ENCODE results near the gene ABI2.
"Not testable (repeated sequence)": the region's sequence is repeated elsewhere in the genome, so short reads cannot be mapped to it uniquely, and the experiment has no call there.

The ABI2 gene

GRCh38 chr2:203418271-203418670, 90.1 kb downstream of the ABI2 start:
- H3K4me3 ChIP-seq (ENCODE audit: control insufficient read depth, low read depth, low read length): no peak overlapping the region
- TF ChIP-seq, protein P1, sequence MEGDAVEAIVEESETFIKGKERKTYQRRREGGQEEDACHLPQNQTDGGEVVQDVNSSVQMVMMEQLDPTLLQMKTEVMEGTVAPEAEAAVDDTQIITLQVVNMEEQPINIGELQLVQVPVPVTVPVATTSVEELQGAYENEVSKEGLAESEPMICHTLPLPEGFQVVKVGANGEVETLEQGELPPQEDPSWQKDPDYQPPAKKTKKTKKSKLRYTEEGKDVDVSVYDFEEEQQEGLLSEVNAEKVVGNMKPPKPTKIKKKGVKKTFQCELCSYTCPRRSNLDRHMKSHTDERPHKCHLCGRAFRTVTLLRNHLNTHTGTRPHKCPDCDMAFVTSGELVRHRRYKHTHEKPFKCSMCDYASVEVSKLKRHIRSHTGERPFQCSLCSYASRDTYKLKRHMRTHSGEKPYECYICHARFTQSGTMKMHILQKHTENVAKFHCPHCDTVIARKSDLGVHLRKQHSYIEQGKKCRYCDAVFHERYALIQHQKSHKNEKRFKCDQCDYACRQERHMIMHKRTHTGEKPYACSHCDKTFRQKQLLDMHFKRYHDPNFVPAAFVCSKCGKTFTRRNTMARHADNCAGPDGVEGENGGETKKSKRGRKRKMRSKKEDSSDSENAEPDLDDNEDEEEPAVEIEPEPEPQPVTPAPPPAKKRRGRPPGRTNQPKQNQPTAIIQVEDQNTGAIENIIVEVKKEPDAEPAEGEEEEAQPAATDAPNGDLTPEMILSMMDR (conservative IDR thresholded peaks at IDR 0.05; ENCODE audit: control insufficient read depth, insufficient read depth, low read depth, low read length): no peak
- DNase-seq (ENCODE audit: low read depth): no peak

DNA sequence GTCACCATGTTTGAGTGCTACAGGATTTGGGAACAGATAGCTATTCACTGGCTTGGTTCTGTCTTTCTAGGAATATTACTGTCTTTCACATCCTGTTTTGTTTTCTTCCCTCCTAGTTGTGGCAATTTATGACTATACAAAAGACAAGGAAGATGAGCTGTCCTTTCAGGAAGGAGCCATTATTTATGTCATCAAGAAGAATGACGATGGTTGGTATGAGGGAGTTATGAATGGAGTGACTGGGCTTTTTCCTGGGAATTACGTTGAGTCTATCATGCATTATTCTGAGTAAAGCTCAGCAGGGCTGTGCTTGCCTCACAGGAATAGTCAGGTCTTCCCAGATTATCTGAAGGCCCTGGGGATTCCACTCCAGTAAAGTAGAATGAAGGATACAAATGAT, 98.9 kb downstream of the ABI2 start:
- TF ChIP-seq, protein P1 (conservative IDR thresholded peaks at IDR 0.05; ENCODE audit: control insufficient read depth, insufficient read depth, low read depth, low read length): no peak
- H3K4me3 ChIP-seq (ENCODE audit: control insufficient read depth, low read depth, low read length): no peak overlapping the region
- peak; percentile 98 for DNase-seq (ENCODE audit: low read depth)

- DNase-seq (ENCODE audit: low read depth); H3K4me3 ChIP-seq (ENCODE audit: control insufficient read depth, low read depth, low read length): not testable (repeated sequence)
Measured at GRCh38 chr2:203429643-203430042, 101.4 kb downstream of the ABI2 start.

GRCh38 chr2:203431391-203432185, 103.4 kb downstream of the ABI2 start:
- no peak overlapping the region for H3K4me3 ChIP-seq (ENCODE audit: control insufficient read depth, low read depth, low read length)
- DNase-seq (ENCODE audit: low read depth): peak; percentile 36
- TF ChIP-seq, protein P1 (conservative IDR thresholded peaks at IDR 0.05; ENCODE audit: control insufficient read depth, insufficient read depth, low read depth, low read length): no peak

DNA sequence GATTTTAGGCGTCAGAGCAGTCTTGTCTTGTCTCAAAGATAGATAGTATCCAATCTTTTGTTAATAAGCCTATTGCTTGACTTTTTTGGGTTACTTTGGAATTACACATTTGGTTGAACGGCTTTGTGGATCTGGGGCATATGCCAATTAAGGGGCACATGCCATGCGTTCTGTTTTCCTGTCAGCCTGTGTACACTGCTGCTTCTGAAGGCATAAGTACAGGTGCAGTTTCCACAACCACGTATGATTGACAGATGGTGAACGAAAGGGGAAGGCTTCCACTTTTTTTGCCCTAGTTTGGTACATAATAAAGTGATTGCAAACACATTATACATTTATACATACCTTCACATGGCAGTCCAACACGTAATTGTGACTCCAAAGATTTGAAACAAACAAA, 104.6 kb downstream of the ABI2 start:
- no peak for DNase-seq (ENCODE audit: low read depth)
- H3K4me3 ChIP-seq (ENCODE audit: control insufficient read depth, low read depth, low read length): no peak overlapping the region
- TF ChIP-seq, protein P1 (conservative IDR thresholded peaks at IDR 0.05; ENCODE audit: control insufficient read depth, insufficient read depth, low read depth, low read length): no peak

- no peak for DNase-seq (ENCODE audit: low read depth)
- no peak overlapping the region for H3K4me3 ChIP-seq (ENCODE audit: control insufficient read depth, low read depth, low read length)
- TF ChIP-seq, protein P1 (conservative IDR thresholded peaks at IDR 0.05; ENCODE audit: control insufficient read depth, insufficient read depth, low read depth, low read length): no peak
Measured at GRCh38 chr2:203436496-203436895, 108.3 kb downstream of the ABI2 start.

DNA sequence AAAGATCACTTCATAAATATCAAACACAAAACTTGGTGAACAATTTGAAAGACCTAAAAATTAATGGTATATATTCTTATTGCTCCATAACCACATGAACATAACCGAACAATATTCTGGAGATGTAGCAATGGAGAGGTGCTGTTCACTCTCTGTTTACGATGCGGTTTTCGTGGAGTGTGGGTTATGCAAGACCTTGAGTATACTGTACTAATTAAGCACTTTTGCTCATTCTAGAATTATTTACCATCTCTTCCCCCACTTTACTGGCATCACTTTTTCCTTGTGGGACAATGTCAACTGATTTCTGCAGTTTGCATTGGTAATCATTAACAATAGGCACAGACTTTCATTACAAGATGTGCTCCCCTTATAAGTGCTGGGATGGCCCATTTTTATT, 109.3 kb downstream of the ABI2 start:
- H3K4me3 ChIP-seq (ENCODE audit: control insufficient read depth, low read depth, low read length): no peak overlapping the region
- TF ChIP-seq, protein P1 (conservative IDR thresholded peaks at IDR 0.05; ENCODE audit: control insufficient read depth, insufficient read depth, low read depth, low read length): no peak
- peak; percentile 35 for DNase-seq (ENCODE audit: low read depth)

Data from fibroblast of mammary gland (primary cell).